LNCAP (cell line): Measurements from ENCODE around the gene CPNE8.

Experiments used
- CTCF ChIP-seq: fragments of 450-650 bp; IDR thresholded peaks from 2 replicates; pipeline ENCODE4 v1.5.1; 2017; ENCODE audit warnings: mild to moderate bottlenecking

Gene CPNE8

GRCh38 chr12:38930990-38931389 lies 25.6 kb upstream of the CPNE8 start:
- TF ChIP-seq CTCF = no peak

- TF ChIP-seq CTCF = no peak
Measured at GRCh38 chr12:38926501-38926900, 21.1 kb upstream of the CPNE8 start.

GRCh38 chr12:38921025-38921677 lies 15.8 kb upstream of the CPNE8 start:
- peak; percentile 71 for TF ChIP-seq CTCF

- no peak for TF ChIP-seq CTCF
Measured at GRCh38 chr12:38919191-38919590, 13.8 kb upstream of the CPNE8 start.

GRCh38 chr12:38915429-38916182 lies 10.2 kb upstream of the CPNE8 start:
- no peak for TF ChIP-seq CTCF

- TF ChIP-seq CTCF = no peak
Measured at GRCh38 chr12:38912116-38912515, 6.7 kb upstream of the CPNE8 start.

- no peak; the same call in 1 of the 2 replicates for TF ChIP-seq CTCF
Measured at GRCh38 chr12:38911611-38912010, 6.2 kb upstream of the CPNE8 start.
